DMS 273 treated with DMSO at 0.1 percent for 48 hours (cell line): ENCODE measurements around the gene RABL3.
"Not testable (repeated sequence)": the region's sequence is repeated elsewhere in the genome, so short reads cannot be mapped to it uniquely, and the experiment has no call there.

Experiments
- DNase-seq: peaks from one replicate; lab custom pipeline; 2025; lab: John Stamatoyannopoulos, UW

RABL3 gene

GRCh38 chr3:120682095-120682681, 60.1 kb downstream of the RABL3 start, which contains the start of gene HGD:
Gene HGD, minus strand, starts transcription at chr3:120682239. Its CDS starts 128 bp downstream, at chr3:120682111.
- no peak for DNase-seq

GRCh38 chr3:120681506-120682038, 60.7 kb downstream of the RABL3 start:
- no peak for DNase-seq

- no peak for DNase-seq
Observed at GRCh38 chr3:120681018-120681417, 61.3 kb downstream of the RABL3 start.

- no peak for DNase-seq
Observed at GRCh38 chr3:120680193-120680894, 62.0 kb downstream of the RABL3 start.

- DNase-seq = no peak
Observed at GRCh38 chr3:120678984-120679383, 63.3 kb downstream of the RABL3 start.

- DNase-seq = no peak
Observed at GRCh38 chr3:120678331-120678947, 63.9 kb downstream of the RABL3 start.

GRCh38 chr3:120677193-120677592, 65.1 kb downstream of the RABL3 start:
- DNase-seq = not testable (repeated sequence)

GRCh38 chr3:120673116-120673515, 69.2 kb downstream of the RABL3 start:
- peak; percentile 53 for DNase-seq

- no peak for DNase-seq
Observed at GRCh38 chr3:120670576-120670975, 71.7 kb downstream of the RABL3 start.

GRCh38 chr3:120664926-120665325, 77.4 kb downstream of the RABL3 start:
- no peak for DNase-seq

GRCh38 chr3:120661945-120662344, 80.4 kb downstream of the RABL3 start:
- DNase-seq = no peak

GRCh38 chr3:120661106-120661905, 81.0 kb downstream of the RABL3 start:
- no peak for DNase-seq

- no peak for DNase-seq
Observed at GRCh38 chr3:120659834-120660233, 82.5 kb downstream of the RABL3 start.

- no peak for DNase-seq
Observed at GRCh38 chr3:120659285-120659684, 83.0 kb downstream of the RABL3 start.

- DNase-seq = peak; percentile 61
Observed at GRCh38 chr3:120652896-120653545, 89.3 kb downstream of the RABL3 start.

- peak; percentile 72 for DNase-seq
Observed at GRCh38 chr3:120652281-120652680, 90.0 kb downstream of the RABL3 start.

- DNase-seq = no peak
Observed at GRCh38 chr3:120650311-120650710, 92.0 kb downstream of the RABL3 start.

GRCh38 chr3:120649830-120650233, 92.5 kb downstream of the RABL3 start:
- no peak for DNase-seq

GRCh38 chr3:120648290-120648689, 94.0 kb downstream of the RABL3 start:
- DNase-seq = no peak

GRCh38 chr3:120646771-120647432, 95.4 kb downstream of the RABL3 start:
- DNase-seq = no peak
